Esophagus squamous epithelium (tissue), 5 donors: ENCODE results near the gene LYPD5. TPM values are rescaled to one million over a fixed set of nuclear protein-coding genes. Genes with fewer than 3 reads are reported as not detected.

Source experiments
- DNase-seq: peaks from one replicate; lab custom pipeline; 2025; lab: John Stamatoyannopoulos, UW
- H3K27ac ChIP-seq, 4 donors: fragments of 200-600 bp; sonication (generic); one replicate each; pipeline ENCODE4 v1.5.1; 2016 to 2019; ENCODE audit warnings: mild to moderate bottlenecking in 1 of 4
- H3K27me3 ChIP-seq, 4 donors: fragments of 200-600 bp; sonication (generic); 1 replicate in 3 of 4; 2 replicates in 1 of 4; pipeline versions ENCODE4 v1.5.1 to v1.6.0; 2017 to 2021; ENCODE audit warnings: antibody characterized with exemption in 1 of 4
- H3K36me3 ChIP-seq, 3 donors: fragments of 200-600 bp; sonication (generic); one replicate each; pipeline ENCODE4 v1.5.1; 2016 to 2019
- H3K4me1 ChIP-seq, 3 donors: fragments of 200-600 bp; sonication (generic); one replicate each; pipeline ENCODE4 v1.5.1; 2017 to 2019
- H3K4me3 ChIP-seq, 4 donors: fragments of 200-600 bp; sonication (generic); 1 replicate in 3 of 4; 2 replicates in 1 of 4; pipeline ENCODE4 v1.5.1; 2016 to 2019; ENCODE audit warnings: mild to moderate bottlenecking in 2 of 4, moderate library complexity in 1 of 4
- H3K9me3 ChIP-seq, 3 donors: fragments of 200-600 bp; sonication (generic); one replicate each; pipeline ENCODE4 v1.5.1; 2016 to 2019
- CTCF ChIP-seq, 6 experiments: fragments of 450-650 bp in 4 of 6; fragments of 200-600 bp in 2 of 6; sonication (generic) in 2 of 6; IDR thresholded peaks; one replicate each; pipeline ENCODE4 v1.5.1; 2016 to 2019; ENCODE audit warnings: antibody characterized with exemption in 6 of 6, mild to moderate bottlenecking in 4 of 6, moderate library complexity in 4 of 6
- POLR2A ChIP-seq, 4 donors: fragments of 450-650 bp; IDR thresholded peaks; one replicate each; pipeline ENCODE4 v1.6.1; 2017; ENCODE audit warnings: antibody characterized with exemption in 4 of 4, mild to moderate bottlenecking in 4 of 4, moderate library complexity in 3 of 4
- WGBS, 2 donors: methylation state at CpG; one replicate each; pipeline ENCODE4 v1.1.5; 2018; 5-methylcytosine and 5-hydroxymethylcytosine counted together
- intact Hi-C: fragments of 100-400 bp; cut with DNase I; formaldehyde crosslinking; loops from one replicate; pipeline ENCODE4 v1.15.0; 2022
- total RNA-seq, 4 donors: library from RNA; depleted of rRNA; stranded (reverse); fragments of >200 nt; gene quantifications; one replicate each; pipeline ENCODE4 v1.1.0, GENCODE V29; 2016
- donor health status: DM: yes; HTN: yes; CAD: no.

Gene LYPD5
- total RNA-seq, 4 donors from 2014 or later, result 9.9 to 32.0 (median 22.4) TPM

GRCh38 chr19:43804432-43804831 lies 2.2 kb upstream of the LYPD5 start:
- TF ChIP-seq CTCF (IDR thresholded peaks at IDR 0.05), result no peak
- TF ChIP-seq POLR2A (IDR thresholded peaks at IDR 0.05), result no peak
- no peak for DNase-seq
- 56% methylated on average over 2 of the region's 2 CpGs; no CpG with 5 or more reads in 1 of the 2 donors for WGBS, 2 donors

DNA sequence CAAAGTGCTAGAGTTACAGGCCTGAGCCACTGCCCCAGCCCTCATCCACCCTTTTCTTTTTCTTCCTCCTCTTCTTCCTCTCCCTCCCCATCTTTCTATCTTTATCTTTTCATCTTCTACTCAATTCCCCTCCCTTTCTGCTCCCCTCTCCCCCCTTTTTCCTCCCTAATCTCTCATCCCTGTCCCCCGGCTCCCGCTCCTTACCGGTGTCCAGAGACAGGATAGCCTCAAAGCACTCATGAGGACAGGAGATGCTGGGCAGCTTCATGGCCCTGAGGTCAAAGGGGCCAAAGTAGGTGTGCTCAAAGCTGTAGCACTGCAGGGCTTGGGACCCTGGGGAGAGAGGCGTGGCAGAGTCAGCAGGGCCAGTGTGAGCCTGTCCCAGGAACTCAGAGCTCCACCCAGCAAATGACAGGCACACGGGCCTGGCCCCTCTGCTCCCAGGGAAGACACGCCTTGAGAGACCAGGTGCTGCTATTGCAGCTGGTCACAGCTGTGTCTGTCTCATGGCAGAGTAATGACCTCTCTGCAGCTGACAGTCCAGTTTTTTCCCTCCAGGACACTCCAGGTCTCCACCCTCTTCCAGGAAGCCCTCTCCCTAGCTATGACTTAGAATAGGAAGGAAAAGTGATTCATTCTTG lies 2.6 kb downstream of the LYPD5 start:
- DNase-seq, result no peak
- no peaks in the 10 kb centered on the region for H3K36me3 ChIP-seq
- H3K4me3 ChIP-seq, result peak overlapping the region in 3 of 4 donors; percentile 42 to 77 (median 57)
- H3K4me1 ChIP-seq, result peaks cover 11 to 22% (median 13%) of the 10 kb centered on the region in 3 donors
- TF ChIP-seq POLR2A (IDR thresholded peaks at IDR 0.05) (no peak), CTCF (IDR thresholded peaks at IDR 0.05) (no peak)
- peaks cover 0 to 37% (median 0%) of the 10 kb centered on the region in 4 donors for H3K27me3 ChIP-seq
- 27 to 33% methylated on average over 1 to 5 of the region's 6 CpGs for WGBS, 2 donors
- peak overlapping the region; percentile 66 to 80 (median 80) for H3K27ac ChIP-seq
- H3K9me3 ChIP-seq, result no peaks in the 10 kb centered on the region
- intact Hi-C loops, result no loop called here

More at GRCh38 chr19:43804432-43804831, 2.2 kb upstream of the LYPD5 start:
- peaks cover 0 to 3% (median 0%) of the 10 kb centered on the region in 4 donors for H3K27me3 ChIP-seq
- peaks cover 3 to 8% (median 6%) of the 10 kb centered on the region in 3 donors for H3K4me1 ChIP-seq
- intact Hi-C loops, result no loop called here
- H3K4me3 ChIP-seq, result peak overlapping the region in 2 of 4 donors; percentile 6 to 28
- no peaks in the 10 kb centered on the region for H3K9me3 ChIP-seq
- no peaks in the 10 kb centered on the region for H3K36me3 ChIP-seq
- H3K27ac ChIP-seq, result no peak overlapping the region

DNA sequence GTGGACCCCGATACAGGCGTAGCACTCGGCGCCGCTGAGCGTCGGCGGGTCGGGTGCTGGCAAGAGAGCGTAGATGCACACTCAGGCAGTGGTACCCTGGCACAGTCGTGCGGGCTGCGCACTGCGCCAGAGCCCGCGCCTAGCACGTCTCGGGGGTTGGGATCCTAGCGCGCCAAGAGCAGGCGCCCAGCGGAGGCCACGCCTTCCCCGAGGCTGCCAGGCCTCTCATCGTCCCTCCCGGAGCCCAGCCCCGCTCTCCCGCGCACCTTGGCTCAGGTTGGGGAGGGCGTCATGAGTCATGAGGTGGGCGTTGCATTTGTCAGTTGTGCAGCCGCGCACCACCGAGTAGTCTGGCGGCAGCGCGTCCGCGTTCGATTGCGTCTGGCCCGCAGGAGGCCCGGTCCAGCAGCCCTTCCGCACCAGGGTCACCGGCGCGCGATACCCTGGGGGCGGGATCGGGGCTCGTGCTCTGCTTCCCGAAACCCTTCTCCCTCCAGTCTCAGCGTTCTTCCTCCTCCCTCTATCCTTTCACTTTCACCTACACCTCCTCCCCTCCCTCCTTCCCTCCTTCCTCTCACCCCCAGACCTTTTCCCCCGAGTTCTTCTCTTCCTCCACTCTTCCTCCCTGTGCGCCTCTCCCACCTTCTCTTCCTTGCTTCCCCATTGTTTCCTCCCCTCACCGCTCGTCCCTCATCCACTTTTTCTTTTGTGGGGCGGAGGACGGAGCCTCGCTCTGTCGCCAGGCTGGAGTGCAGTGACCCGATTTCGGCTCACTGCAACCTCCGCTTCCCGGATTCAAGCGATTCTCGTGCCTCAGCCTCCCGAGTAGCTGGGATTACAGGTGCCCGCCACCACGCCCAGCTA lies 3.5 kb downstream of the LYPD5 start:
- Histone ChIP-seq H3K4me1 (peaks cover 11 to 22% (median 13%) of the 10 kb centered on the region in 3 donors), H3K9me3 (no peaks in the 10 kb centered on the region), H3K27ac (peak overlapping the region; percentile 66 to 80 (median 80)), H3K36me3 (no peaks in the 10 kb centered on the region), H3K27me3 (peaks cover 0 to 40% (median 0%) of the 10 kb centered on the region in 4 donors), H3K4me3 (peak overlapping the region; percentile 42 to 77 (median 58))
- WGBS, 2 donors, result 12 to 19% methylated on average over 37 to 38 of the region's 70 CpGs
- intact Hi-C loops, result no loop called here
- TF ChIP-seq POLR2A (IDR thresholded peaks at IDR 0.05) (peak in 2 of 4 donors; percentile 50 to 82), CTCF (IDR thresholded peaks at IDR 0.05) (no peak)
- no peak for DNase-seq

DNA sequence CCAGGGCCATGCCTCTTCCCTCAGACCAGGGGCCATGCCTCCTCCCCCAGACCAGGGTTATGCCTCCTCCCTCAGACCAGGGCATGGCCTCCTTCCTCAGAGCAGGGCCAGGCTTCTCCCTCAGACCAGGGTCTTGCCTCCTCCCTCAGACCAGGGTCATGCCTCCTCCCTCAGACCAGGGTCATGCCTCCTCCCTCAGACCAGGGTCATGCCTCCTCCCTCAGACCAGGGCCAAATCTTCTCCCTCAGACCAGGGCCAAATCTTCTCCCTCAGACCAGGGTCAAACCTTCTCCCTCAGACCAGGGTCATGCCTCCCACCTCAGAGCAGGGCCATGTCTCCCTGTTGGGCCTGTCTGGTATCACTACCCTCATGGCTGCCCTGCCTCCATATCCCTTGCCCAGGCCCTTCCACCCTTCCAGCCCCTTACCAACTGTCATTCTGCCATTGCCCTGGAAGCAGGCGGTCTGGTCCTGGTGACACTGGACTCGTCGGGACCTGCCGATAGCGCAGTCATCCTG lies 4.2 kb downstream of the LYPD5 start:
- Histone ChIP-seq H3K36me3 (no peaks in the 10 kb centered on the region), H3K27me3 (peaks cover 0 to 46% (median 0%) of the 10 kb centered on the region in 4 donors), H3K4me1 (peaks cover 11 to 22% (median 13%) of the 10 kb centered on the region in 3 donors), H3K9me3 (no peaks in the 10 kb centered on the region), H3K27ac (peak overlapping the region; percentile 66 to 80 (median 80)), H3K4me3 (peak overlapping the region; percentile 42 to 77 (median 58))
- DNase-seq, result no peak
- intact Hi-C loops, result no loop called here
- WGBS, 2 donors, result no CpG with 5 or more reads among the region's 5 CpGs
- TF ChIP-seq POLR2A (IDR thresholded peaks at IDR 0.05) (no peak), CTCF (IDR thresholded peaks at IDR 0.05) (no peak)
